GM18526 (cell line): ENCODE results near the gene AFAP1L1.

Source experiments
- POLR2A ChIP-seq: IDR thresholded peaks from 3 replicates; pipeline ENCODE4 v1.6.1; 2011; ENCODE audit not compliant: insufficient read length; ENCODE audit errors: extremely low read depth

Gene AFAP1L1

DNA sequence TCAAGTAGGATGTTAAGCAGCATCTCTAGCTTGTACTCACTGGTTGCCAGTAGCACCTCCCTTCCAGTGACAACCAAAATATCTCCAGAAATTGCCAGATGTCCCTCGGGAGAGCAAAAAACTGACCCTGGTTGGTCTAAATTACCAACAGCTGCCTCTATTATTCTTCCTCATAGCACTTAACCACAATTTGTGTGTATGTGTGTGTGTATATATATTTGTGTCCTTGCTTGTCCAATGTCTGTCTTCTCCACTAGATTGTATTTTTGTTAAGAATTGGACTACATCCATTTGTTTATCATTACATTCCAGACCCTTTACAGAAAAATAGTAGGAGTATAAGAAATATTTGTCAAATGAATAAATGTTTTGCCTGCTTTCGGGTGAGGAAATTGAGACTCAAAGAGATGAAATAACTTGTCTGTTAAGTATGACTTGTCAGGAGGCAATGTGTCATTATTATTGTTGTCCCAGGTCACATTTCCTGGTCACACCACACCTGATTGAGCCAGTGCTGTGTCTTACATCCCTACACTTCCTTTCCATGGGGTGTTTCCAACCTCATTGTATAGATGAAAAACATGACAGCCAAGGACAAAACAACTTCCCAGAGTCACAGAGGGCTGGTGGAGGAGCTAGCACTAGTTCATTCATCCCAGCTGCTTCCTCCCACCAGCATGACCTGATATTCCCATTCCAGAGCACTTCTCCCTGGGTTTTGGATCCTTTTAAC, 62.2 kb downstream of the AFAP1L1 start:
- no peak for TF ChIP-seq POLR2A

- no peak for TF ChIP-seq POLR2A
Measured at GRCh38 chr5:149337736-149338135, 66.1 kb downstream of the AFAP1L1 start.

DNA sequence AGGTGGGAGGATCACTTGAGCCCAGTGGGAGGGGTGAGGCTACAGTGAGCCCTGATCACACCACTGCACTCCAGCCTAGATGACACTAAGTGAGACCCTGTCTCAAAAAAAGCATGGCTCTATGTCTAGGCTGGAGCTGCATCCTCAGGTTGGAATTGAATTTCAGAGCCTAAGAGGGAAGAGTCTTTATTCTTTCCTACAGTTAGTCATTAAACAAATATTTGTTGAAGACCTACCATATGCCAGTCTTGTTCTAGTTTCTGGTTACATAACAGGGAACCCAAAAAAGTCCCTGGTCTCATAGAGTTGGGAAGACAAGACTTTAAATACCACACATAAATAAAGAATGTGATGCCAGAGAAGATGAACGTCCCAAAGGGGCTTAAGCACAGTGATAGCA, 66.7 kb downstream of the AFAP1L1 start:
- TF ChIP-seq POLR2A, result no peak

DNA sequence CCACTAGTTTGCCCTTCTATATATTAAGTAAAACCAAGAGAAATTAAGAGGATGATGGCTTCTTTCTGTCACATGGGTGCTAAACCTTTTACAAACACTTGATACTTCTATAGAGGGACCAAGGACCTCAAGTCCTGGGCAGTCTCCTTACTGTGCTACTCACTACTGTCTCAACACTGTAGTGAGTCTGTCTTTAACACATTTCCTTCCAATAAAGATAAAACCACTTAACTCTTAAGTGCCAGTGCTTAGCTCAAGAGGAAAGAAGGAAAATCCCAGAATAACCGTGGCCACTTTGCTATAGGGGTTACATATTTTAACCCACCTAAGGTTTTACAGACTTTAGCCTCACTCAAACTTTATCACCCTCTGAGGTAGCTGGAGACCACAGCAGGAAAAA, 69.3 kb downstream of the AFAP1L1 start:
- no peak for TF ChIP-seq POLR2A

- TF ChIP-seq POLR2A, result no peak
Measured at GRCh38 chr5:149341876-149342275, 70.2 kb downstream of the AFAP1L1 start.

DNA sequence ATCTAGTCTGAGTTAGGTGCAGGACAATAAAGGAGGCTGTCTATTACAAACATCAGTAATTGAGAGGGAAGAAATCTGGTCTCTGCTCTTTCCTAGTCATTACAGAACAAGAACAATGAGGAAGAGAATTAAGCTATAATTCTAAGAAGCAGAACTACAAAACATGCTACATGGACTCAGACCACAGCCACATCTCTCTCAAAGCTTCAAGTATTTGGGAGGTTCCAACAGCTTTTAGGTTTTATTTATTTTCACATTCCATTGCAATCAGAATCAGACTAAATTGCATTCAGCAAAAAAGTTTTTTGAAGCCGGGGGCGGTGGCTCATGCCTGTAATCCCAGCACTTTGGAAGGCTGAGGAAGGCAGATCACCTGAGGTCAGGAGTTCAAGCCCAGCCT, 72.5 kb downstream of the AFAP1L1 start:
- no peak for TF ChIP-seq POLR2A

DNA sequence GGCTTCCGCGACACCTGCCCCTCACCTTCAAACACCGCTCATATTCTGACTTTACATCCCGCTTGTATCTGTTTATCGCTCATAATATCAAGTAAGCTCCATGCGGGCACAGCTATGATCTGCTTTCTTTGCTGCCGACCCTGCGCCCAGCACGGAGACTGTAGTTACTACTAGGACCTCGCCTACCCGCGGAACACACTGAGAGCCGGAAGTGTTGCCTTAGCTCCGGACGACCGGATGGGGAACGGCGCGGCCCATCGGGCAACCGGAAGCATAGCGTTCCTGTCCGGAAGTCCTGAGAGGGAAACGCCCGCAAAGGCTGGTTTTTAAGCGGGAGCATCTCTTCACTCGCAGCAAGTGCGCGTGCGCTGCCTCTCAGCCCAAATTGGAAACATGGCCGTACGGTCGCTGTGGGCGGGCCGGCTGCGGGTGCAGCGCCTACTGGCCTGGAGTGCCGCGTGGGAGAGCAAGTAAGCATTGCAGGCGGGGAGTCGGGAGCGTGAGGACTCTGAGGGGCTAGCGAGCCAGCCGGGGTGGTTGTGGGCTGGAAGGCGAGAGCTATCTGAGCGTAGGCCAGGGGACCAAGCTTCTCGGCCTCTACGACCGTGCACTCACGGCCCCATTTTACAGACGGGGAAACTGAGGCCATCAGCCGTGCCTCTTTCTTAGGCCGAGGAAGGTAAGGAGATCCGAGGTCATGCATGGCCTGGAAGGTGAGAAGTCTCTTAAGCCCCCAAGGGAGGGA, 73.7 kb downstream of the AFAP1L1 start, which contains the start of gene GRPEL2:
Gene GRPEL2, plus strand, starts transcription at position 353 of the 745 bp plus-strand sequence. Its CDS starts 41 bp downstream, at position 394.
- TF ChIP-seq POLR2A, result peak; percentile 86

- TF ChIP-seq POLR2A, result no peak
Measured at GRCh38 chr5:149345892-149346222, 74.2 kb downstream of the AFAP1L1 start.

DNA sequence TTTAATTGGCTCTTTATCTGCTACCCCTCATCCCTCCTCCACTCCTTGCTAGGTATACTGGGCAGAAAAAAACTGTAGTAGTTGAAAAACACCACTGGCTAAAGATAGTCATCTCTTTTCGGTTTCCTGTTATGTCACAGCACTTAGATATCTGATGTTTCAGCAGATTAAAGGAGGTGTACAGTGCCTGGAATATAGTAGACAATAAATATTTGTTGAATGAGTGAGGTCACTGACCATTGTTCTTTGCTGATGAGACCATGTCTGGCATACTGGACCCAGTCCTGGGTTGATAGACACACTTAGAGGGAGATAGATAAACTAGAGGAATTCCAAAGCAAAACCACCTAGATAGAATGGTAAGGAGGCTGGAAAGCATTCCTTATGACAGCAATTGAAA, 76.9 kb downstream of the AFAP1L1 start:
- no peak for TF ChIP-seq POLR2A

DNA sequence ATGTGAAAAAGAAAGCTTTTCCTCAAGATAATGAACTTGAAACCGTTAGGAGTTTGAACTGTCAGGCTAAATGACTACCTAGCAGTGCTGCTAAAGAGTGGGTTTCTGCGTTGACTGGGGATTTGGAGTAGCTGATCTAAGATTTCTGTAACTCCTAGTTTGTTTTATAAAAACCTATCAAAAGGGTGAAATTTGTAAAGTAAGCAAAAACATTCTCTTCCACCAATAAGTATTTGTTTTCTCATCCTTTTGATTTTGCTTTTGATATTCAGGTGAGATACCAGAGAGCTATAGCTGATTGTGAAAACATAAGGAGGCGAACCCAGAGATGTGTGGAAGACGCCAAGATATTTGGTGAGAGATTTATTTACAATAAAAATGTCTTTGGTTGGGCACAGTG, 77.7 kb downstream of the AFAP1L1 start:
- no peak for TF ChIP-seq POLR2A

DNA sequence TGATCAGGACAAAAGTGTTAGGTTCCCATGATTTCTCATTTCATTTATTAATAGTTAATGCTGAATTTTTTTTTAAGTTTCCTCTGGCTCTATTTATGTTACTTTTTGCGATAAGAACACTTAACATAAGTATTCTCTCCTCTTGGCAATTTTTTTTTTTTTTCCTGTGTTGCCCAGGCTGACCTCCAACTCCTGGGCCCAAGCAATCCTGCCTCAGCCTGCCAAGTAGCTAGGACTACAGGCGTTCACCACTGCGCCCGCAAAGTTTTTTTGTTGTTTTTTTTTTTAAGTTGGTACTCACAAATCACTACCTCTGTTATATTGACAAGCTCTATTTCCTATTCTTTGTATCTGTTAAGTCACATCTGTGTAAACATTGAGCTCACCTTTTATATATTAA, 80.5 kb downstream of the AFAP1L1 start:
- TF ChIP-seq POLR2A, result no peak

DNA sequence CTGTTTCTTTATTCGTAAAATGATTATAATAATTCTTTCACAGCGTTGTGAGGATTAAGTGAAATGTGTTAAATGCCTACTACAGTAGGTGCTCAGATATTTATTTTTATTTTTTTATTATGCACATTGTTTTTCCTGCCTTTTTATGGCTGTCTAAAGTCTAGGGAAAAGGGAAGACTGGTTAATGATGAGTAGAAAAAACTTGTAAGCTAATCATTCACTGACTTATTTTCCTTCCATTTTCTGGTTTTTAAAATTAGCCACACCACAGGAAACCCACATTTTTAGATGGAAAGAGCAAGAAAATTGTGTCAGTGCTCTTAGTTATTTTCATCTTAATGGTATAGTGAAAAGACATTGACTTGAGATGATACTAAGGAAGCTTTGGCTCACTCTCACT, 82.3 kb downstream of the AFAP1L1 start:
- TF ChIP-seq POLR2A, result no peak

GRCh38 chr5:149355688-149356087, 84.0 kb downstream of the AFAP1L1 start:
- no peak for TF ChIP-seq POLR2A

GRCh38 chr5:149356391-149356790, 84.7 kb downstream of the AFAP1L1 start:
- no peak for TF ChIP-seq POLR2A

GRCh38 chr5:149357370-149358293, 86.0 kb downstream of the AFAP1L1 start, which contains the start of gene PCYOX1L:
Gene PCYOX1L, plus strand, starts transcription at chr5:149358046. Its CDS starts 23 bp downstream, at chr5:149358069.
- TF ChIP-seq POLR2A, result peak; percentile 82
